T-helper 22 cell (primary cell): ENCODE results near the gene ZSWIM8.
"Not testable (repeated sequence)": the region's sequence is repeated elsewhere in the genome, so short reads cannot be mapped to it uniquely, and the experiment has no call there.

Experiments used
- DNase-seq: peaks from one replicate; pipeline ENCODE4 v3.0.0-alpha.2; 2020; ENCODE audit warnings: low read depth

ZSWIM8 gene

GRCh38 chr10:73774637-73775036 is 10.8 kb upstream of the ZSWIM8 start:
- DNase-seq, result no peak

- no peak for DNase-seq
Observed at GRCh38 chr10:73779018-73779417, 6.4 kb upstream of the ZSWIM8 start.

DNA sequence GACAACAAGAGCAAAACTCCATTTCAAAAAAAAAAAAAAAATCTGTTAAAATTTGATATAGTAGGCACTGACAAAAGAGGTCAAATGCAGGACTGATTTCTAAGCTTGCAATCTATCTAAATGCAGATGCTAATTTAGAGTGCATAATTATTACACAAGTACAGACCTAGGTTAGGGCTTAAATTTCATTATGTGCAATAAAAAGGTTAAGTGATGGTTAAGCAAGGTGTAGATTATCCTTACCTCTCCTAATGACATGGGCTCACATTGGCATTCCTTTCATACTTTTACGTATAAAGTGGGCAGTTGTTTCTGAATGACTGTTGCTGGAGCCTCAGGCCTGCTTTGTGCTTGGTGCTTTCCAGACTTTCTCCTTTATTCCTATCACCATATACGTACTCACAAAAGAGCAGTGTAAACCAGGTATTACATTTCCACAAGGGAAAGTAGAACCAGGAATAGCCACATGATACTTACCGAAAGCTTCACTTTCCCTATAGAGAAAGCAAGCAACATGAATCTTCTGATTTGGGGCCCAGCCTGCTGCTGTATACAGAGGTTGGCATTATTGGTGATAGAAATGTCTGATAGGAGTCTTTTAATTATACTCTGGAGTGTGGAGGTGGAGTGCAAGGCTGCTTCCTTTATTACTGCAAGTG is 5.7 kb upstream of the ZSWIM8 start:
- no peak for DNase-seq

GRCh38 chr10:73780301-73780700 is 5.1 kb upstream of the ZSWIM8 start:
- no peak for DNase-seq

DNA sequence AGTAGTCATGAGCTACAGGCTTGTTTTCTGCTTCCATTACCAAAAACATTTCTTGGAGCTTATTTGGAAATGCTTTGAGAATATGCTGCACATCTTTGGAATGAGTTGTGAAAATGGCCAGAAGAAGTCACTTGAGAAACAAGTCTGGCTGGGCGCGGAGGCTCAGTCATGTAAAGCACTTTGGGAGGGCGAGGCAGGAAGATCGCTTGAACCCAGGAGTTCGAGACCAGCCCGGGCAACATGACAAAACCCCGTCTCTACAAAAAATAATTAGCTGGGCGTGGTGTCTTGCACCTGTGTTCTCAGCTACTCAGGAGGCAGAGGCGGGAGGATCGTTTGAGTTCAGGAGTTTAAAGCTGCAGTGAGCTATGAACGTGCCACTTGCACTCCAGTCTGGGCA is 4.4 kb upstream of the ZSWIM8 start:
- no peak for DNase-seq

DNA sequence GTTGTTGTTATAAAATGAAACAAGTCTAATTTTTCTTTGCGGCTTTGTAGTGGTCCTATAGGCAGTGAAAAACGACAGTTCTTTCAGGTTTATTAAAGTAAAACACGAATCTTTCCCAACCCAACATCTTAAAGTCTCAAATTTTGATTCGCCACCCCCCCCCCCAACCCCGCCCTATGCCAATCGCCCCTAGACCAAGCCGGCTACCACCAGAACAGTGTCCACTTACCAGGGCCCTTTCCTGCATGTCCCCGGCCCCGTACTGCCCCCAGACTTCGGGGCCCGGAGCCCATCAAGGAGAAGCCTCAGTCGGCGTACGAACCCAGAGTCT is 3.9 kb upstream of the ZSWIM8 start:
- no peak for DNase-seq

DNA sequence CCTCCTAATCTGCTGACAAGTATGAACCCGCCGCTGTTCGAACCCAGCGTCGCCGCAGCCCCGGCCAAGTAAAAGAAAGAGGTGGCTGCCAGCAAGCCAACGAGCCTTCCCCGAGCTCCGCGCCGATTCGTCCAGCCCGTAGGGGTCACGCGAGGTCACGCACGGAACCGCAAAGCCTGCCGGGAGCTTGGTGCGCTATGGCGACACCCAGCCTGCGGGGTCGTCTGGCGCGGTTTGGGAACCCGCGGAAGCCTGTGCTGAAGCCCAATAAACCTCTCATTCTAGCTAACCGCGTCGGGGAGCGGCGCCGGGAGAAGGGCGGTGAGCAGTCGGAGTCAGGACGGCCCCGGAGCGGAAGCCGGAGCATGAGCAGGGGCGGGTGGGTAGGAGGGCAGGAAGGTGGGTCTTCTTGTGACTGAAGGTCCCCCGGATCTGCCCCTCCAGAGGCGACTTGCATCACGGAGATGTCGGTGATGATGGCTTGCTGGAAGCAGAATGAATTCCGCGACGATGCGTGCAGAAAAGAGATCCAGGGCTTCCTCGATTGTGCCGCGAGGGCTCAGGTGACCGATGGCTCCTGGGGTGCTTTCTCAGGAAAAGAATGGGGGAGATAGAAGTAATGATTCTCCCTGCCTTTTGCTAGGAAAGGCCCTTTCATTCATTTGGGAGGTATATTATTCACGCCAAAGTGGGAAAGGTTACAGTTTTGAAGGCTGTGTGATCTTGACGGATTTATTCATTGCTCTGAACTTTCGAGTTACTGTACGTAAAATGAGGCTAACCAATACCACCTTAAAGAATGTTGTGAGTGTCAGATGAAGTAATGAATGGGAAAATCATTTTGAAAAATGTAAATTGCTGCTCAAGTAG is 3.3 kb upstream of the ZSWIM8 start, which contains the start of gene CHCHD1:
CHCHD1 (plus strand) TSS at position 170 of the 870 bp plus-strand sequence; CDS start at position 198, 28 bp downstream.
- peak; percentile 86 for DNase-seq

DNA sequence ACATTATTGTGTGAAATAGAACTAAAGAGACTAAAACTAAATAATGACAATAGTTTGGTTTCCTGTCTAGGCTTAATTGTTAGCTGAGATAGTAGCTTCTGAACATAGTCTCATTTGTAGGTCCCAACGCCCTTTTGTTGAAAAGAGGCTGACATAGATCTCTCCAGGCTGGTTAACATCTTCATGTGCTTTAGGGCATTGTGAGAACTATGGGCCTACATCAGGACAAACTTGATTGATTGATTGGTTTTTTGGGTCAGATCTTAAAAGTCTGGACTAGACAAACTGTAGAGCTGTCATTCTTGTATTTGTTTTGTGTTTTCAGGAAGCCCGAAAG is 2.7 kb upstream of the ZSWIM8 start:
- no peak for DNase-seq

GRCh38 chr10:73785721-73786511 is 510 bp downstream of the ZSWIM8 start:
- peak; percentile 13 for DNase-seq

GRCh38 chr10:73786512-73786885 is 1.1 kb downstream of the ZSWIM8 start:
- no peak for DNase-seq

DNA sequence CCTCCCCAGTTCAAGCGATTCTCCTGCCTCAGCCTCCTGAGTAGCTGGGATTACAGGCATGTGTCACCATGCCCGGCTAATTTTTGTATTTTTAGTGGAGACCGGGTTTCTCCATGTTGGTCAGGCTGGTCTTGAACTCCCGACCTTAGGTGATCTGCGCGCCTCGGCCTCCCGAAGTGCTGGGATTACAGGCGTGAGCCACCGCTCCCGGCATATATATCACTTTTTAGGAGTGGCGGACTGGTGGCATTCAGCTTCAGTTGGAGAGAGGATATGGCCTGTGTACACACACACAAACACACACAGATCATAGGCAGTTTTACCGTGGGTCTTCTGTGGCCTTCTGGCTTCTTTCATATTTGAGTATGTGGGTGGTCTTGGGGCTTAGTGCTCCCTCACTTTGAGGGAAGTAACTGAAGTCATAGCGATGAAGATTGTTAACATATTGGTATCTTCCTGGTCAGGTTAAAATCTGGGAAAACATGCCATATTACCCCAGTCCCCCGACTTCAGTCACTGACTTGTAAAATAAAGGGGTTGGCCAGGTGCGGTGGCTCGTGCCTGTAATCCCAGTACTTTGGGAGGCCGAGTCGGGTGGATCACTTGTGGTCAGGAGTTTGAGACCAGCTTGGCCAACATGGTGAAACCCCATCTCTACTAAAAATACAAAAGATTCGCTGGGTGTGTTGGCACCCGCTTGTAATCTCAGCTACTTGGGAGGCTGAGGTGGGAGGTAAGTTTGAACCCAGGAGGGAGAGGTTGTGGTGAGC is 1.8 kb downstream of the ZSWIM8 start:
- DNase-seq, result not testable (repeated sequence)

DNA sequence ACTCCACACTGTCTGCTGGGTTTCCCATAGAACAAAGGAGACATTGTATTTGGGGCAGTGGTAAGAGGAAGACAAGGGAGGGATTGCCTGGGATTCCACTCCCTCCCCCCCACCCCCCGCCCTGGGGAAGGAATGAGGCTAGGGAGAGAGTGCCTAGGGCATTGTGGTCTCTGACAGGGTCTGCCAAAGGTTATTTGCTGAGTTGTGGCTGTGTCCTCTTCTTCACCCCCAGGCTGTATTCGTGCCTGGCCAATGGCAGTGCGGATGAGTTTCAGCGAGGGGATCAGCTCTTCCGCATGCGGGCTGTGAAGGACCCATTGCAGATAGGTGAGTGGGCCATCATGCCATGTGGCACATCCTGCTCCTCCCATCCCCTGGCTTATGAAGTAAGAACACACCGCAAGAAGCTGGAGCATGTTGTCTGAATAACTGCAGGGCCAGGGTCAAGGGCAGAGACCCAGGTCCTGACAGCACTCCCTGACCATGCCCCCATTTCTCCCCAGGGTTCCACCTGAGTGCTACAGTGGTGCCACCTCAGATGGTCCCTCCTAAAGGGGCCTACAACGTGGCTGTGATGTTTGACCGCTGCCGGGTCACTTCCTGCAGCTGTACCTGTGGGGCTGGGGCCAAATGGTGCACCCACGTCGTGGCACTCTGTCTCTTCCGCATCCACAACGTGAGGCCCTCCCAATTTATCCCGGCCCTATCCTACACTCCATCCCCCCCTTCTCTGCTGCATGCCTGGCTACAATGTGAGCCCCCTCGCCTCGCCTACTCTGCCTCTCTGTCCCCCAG is 3.7 kb downstream of the ZSWIM8 start:
- no peak for DNase-seq

- no peak for DNase-seq
Observed at GRCh38 chr10:73789659-73790055, 4.3 kb downstream of the ZSWIM8 start.

GRCh38 chr10:73790886-73791625 is 5.7 kb downstream of the ZSWIM8 start:
- no peak for DNase-seq

DNA sequence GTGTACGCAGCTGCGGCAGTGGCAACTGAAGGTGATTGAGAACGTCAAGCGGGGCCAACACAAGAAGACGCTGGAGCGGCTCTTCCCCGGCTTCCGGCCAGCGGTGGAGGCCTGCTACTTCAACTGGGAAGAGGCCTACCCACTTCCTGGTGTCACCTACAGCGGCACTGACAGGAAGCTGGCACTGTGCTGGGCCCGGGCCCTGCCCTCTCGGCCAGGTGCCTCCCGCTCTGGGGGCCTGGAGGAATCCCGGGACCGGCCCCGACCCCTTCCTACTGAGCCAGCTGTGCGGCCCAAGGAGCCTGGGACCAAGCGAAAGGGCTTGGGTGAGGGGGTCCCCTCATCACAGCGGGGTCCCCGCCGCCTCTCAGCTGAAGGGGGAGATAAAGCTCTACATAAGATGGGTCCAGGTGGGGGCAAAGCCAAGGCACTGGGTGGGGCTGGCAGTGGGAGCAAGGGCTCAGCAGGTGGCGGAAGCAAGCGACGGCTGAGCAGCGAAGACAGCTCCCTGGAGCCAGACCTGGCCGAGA is 6.5 kb downstream of the ZSWIM8 start:
- DNase-seq, result no peak

GRCh38 chr10:73793456-73793855 is 8.1 kb downstream of the ZSWIM8 start:
- DNase-seq, result no peak

DNA sequence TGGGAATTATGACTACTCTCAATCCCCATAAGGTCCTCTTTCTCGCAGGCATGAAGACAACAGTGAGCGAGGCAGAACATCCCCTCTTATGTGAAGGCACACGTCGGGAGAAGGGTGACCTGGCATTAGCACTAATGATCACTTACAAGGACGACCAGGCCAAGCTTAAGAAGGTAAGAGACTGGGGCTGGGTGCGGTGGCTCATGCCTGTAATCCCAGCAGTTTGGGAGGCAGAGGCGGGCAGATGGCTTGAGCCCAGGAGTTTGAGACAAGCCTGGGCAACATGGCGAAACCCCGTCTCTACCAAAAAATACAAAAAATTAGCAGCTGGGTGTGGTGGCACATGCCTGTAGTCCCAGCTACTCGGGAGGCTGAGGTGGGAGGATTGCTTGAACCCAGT is 10.1 kb downstream of the ZSWIM8 start:
- DNase-seq, result not testable (repeated sequence)

GRCh38 chr10:73796035-73796434 is 10.6 kb downstream of the ZSWIM8 start:
- not testable (repeated sequence) for DNase-seq

DNA sequence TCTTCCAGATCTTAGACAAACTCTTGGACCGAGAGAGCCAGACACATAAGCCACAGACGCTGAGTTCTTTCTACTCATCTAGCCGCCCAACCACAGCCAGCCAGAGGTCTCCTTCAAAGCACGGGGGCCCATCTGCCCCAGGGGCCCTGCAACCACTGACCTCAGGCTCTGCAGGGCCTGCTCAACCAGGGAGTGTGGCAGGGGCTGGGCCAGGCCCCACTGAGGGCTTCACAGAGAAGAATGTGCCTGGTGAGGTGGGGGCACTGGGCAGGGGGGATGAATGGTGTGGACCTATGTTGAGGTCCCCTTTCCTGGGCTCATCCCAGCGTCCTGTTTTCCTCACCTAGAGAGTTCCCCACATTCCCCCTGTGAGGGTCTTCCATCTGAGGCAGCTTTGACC is 11.4 kb downstream of the ZSWIM8 start:
- DNase-seq, result no peak

GRCh38 chr10:73797324-73798025 is 12.1 kb downstream of the ZSWIM8 start:
- DNase-seq, result no peak
